Bronchial epithelial cell (primary cell): Measurements from ENCODE around the gene GSKIP. TPM values are rescaled to one million over a fixed set of nuclear protein-coding genes. Genes with fewer than 3 reads are reported as not detected.
A peak's percentile ranks its signal among the peaks of the same experiment; 100 is the strongest.

ENCODE experiments used
- DNase-seq: peaks from one replicate; pipeline ENCODE4 v3.0.0-alpha.2; 2010; ENCODE audit warnings: low read depth
- FAIRE-seq: peaks from 2 replicates; lab custom pipeline; 2011; peaks lifted over from hg19 to GRCh38; lab: Jason Lieb, UNC
- H3K27me3 ChIP-seq: 2 replicates; pipeline ENCODE4 v1.5.1; 2011; ENCODE audit warnings: low read length; ENCODE audit not compliant: control insufficient read depth, insufficient read depth
- H3K36me3 ChIP-seq: 2 replicates; pipeline ENCODE4 v1.5.1; 2011; ENCODE audit warnings: low read length; ENCODE audit not compliant: control insufficient read depth, insufficient read depth
- H3K4me3 ChIP-seq: 2 replicates; pipeline ENCODE4 v1.5.1; 2011; ENCODE audit warnings: mild to moderate bottlenecking, low read depth, low read length, control low read depth
- CTCF ChIP-seq: IDR thresholded peaks from 2 replicates; pipeline ENCODE4 v1.5.1; 2011; ENCODE audit warnings: mild to moderate bottlenecking, moderate library complexity, low read length, control low read depth, inconsistent platforms; ENCODE audit not compliant: insufficient read depth, severe bottlenecking
- total RNA-seq: library from RNA; depleted of rRNA; stranded (reverse); fragments of >200 nt; gene quantifications from 2 replicates; pipeline ENCODE4 v1.2.1, GENCODE V29; 2014

Gene GSKIP
- total RNA-seq, 1 donor from 2014 or later = 77.7 TPM

GRCh38 chr14:96434040-96434439, 70.7 kb downstream of the GSKIP start:
- FAIRE-seq (no peak), DNase-seq (peak; percentile 51)
- Histone ChIP-seq H3K36me3 (no peaks in the 10 kb centered on the region), H3K27me3 (no peaks in the 10 kb centered on the region), H3K4me3 (no peak overlapping the region)
- TF ChIP-seq CTCF = no peak

Other genes with a start within 250 kb of the GSKIP start
- gene BDKRB2, start 158.7 kb upstream of the GSKIP start, total RNA-seq = 3.2 and 6.5 TPM in 2 replicates
- 1.0 and 1.1 TPM in 2 replicates for gene BDKRB1, start 107.3 kb upstream of the GSKIP start, total RNA-seq
- gene ATG2B, start 185 bp upstream of the GSKIP start, total RNA-seq = 6.3 and 9.0 TPM in 2 replicates
- gene AK7, start 28.6 kb downstream of the GSKIP start, total RNA-seq = 0.26 and 0.38 TPM in 2 replicates
- 70.0 and 94.2 TPM in 2 replicates for gene PAPOLA, start 138.9 kb downstream of the GSKIP start, total RNA-seq